ENCODE data around the gene MYH11. TPM values are rescaled to one million over a fixed set of nuclear protein-coding genes. Genes with fewer than 3 reads are reported as not detected.

MYH11 gene
- total RNA-seq, 1 donor from 2014 or later, result 14.0 TPM

GRCh38 chr16:15772579-15773293, 84.1 kb downstream of the MYH11 start:
- DNase-seq (no peak), ATAC-seq (ENCODE audit: poor library complexity) (no peak)
- intact Hi-C loops (cut with DNase I), result no loop called here

- intact Hi-C loops (cut with DNase I), result no loop called here
- no peak for ATAC-seq (ENCODE audit: poor library complexity)
These were observed 85.1 kb downstream of the MYH11 start for GRCh38 chr16:15771694-15772093.

GRCh38 chr16:15770512-15770911, 86.3 kb downstream of the MYH11 start:
- DNase-seq, result no peak
- intact Hi-C loops (cut with DNase I), result no loop called here
- ATAC-seq (ENCODE audit: poor library complexity), result no peak

More at GRCh38 chr16:15771694-15772093, 85.1 kb downstream of the MYH11 start:
- DNase-seq, result no peak

GRCh38 chr16:15770107-15770506, 86.7 kb downstream of the MYH11 start:
- DNase-seq, result no peak

DNA sequence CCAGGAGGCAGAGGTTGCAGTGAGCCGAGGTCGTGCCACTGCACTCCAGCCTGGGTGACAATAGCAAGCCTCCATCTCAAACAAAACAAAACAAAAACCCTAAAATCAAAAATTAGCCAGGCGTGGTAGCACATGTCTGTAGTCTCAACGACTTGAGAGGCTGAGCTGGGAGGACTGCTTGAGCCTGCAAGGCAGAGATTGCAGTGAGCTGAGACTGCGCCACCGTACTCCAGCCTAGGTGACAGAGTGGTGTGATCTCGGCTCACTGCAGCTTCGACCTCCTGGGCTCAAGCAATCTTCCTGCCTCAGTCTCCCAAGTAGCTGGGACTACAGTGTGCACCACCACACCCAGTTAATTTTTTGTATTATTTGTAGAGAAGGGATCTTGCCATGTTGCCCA, 87.6 kb downstream of the MYH11 start:
- no peak for DNase-seq
- ATAC-seq (ENCODE audit: poor library complexity), result no peak
- intact Hi-C loops (cut with DNase I), result loop anchor here (5.0 kb wide), 3 partner anchors 53 to 428 kb away; no protein-coding TSS in a partner anchor

More at GRCh38 chr16:15770107-15770506, 86.7 kb downstream of the MYH11 start:
- no peak for ATAC-seq (ENCODE audit: poor library complexity)
- intact Hi-C loops (cut with DNase I), result no loop called here

DNA sequence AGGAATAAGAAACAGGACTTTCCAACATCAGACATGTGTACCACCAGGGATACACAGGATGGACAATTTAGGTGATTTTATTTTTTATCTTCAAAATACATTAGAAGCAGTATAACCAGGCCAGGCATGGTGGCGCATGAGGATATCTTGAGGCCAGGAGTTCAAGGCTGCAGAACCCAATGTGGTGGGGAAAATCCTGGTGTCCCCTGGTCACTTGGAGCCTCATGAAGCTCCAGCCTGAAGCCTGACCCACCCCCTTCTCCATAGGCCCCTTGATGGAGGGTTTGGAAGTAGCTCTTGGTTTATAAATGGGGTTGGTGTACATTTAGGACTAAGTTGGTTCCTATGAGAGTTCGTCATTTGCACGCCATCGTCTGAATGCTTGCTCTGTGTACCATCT, 88.6 kb downstream of the MYH11 start:
- no peak for DNase-seq
- ATAC-seq (ENCODE audit: poor library complexity), result no peak
- intact Hi-C loops (cut with DNase I), result loop anchor here (5.0 kb wide), 3 partner anchors 54 to 429 kb away; no protein-coding TSS in a partner anchor

GRCh38 chr16:15766918-15767317, 89.9 kb downstream of the MYH11 start:
- intact Hi-C loops (cut with DNase I), result loop anchor here (5.0 kb wide), 3 partner anchors 55 to 430 kb away; no protein-coding TSS in a partner anchor
- ATAC-seq (ENCODE audit: poor library complexity) (no peak), DNase-seq (no peak)

GRCh38 chr16:15765880-15766279, 90.9 kb downstream of the MYH11 start:
- intact Hi-C loops (cut with DNase I), result loop anchor here (5.0 kb wide), 3 partner anchors 56 to 431 kb away; no protein-coding TSS in a partner anchor
- ATAC-seq (ENCODE audit: poor library complexity), result peak; percentile 92
- DNase-seq, result no peak

DNA sequence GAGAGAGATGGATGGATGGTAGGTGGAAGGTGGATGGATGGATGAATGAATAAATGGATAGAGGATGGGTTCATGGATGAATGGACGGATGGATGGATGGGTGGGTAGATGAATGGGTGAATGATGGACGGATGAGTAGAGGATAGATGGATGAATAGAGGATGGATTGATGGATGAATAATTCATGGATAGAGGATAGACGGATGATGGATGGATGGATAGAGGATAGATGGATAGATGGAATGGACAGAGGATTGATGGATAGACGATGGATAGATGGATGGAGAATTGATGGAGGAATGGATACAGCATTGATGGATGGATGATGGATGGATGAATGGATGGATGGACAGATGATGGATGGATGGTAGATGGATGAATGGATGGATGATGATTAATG, 91.7 kb downstream of the MYH11 start:
- no peak for ATAC-seq (ENCODE audit: poor library complexity)
- DNase-seq, result no peak
- intact Hi-C loops (cut with DNase I), result loop anchor here (5.0 kb wide), 3 partner anchors 57 to 432 kb away; no protein-coding TSS in a partner anchor

- no peak for DNase-seq
- ATAC-seq (ENCODE audit: poor library complexity), result no peak
- intact Hi-C loops (cut with DNase I), result no loop called here
These were observed 92.7 kb downstream of the MYH11 start for GRCh38 chr16:15764112-15764511.

DNA sequence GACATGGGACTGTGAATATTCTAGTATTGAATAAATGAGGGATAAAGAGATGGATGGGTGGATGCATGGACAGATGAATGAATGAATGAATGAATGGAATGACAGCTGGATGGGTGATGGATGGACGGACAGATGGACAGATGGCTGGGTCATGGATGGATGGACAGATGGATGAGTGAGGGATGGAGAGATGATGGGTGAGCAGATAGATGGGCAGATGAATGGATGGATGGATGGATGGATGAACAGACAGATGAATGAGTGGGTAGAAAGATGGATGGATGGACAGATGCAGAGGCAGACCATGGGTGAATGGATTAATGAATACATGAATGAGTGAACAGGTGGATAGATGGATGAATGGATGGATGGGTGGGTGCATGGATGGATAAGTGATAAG, 96.7 kb downstream of the MYH11 start:
- ATAC-seq (ENCODE audit: poor library complexity), result no peak

DNA sequence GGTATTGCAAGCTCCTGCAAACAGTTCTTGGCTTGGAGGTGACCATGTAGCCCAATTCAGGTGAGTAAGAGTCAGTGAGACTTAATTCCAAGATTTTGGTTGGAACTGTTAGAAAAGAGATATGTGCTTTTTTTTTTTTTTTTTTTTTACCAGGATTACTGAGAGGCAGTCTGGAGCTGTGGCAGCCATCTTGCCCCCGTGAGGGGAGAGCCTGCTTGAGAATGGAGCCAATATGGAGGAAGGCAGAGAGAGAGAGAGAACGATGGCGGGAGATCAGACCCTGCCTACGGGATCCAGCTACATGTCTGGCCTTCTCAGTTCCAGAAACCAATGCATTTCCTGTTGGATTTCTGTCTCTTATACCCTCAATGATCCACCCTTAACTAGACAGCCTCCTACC, 97.8 kb downstream of the MYH11 start:
- DNase-seq, result no peak
- intact Hi-C loops (cut with DNase I), result no loop called here
- ATAC-seq (ENCODE audit: poor library complexity), result no peak

More for the DNA sequence above, 96.7 kb downstream of the MYH11 start:
- DNase-seq, result no peak
- intact Hi-C loops (cut with DNase I), result no loop called here

DNA sequence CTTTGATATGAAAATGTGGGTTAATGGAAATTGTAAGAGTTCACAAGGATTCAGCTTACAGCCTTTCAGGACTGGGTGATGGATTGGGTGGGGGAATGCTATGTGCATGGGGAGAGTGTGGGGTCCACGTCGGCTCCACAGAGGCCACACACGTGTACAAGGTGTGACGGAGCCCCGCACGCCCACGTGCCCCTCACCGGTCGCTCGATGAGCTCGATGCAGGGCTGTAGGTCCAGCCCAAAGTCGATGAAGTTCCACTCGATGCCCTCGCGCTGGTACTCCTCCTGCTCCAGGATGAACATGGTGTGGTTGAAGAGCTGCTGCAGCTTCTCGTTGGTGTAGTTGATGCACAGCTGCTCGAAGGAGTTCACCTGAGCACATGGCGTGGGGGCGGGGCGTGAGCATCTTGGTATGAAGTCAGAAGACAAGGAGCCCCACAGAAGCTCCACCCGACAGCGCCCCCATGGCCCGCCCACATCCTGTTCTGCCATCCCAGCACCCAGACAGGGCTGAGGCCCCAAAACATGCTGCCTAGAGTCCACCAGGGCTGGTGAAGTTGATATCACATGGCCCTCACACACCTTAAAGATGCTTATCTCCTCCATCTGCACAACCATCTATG, 99.1 kb downstream of the MYH11 start:
- ATAC-seq (ENCODE audit: poor library complexity), result no peak
- no peak for DNase-seq
- intact Hi-C loops (cut with DNase I), result no loop called here

- intact Hi-C loops (cut with DNase I), result no loop called here
- no peak for ATAC-seq (ENCODE audit: poor library complexity)
- no peak for DNase-seq
These were observed 99.8 kb downstream of the MYH11 start for GRCh38 chr16:15757077-15757386.

GRCh38 chr16:15754821-15755534, 101.8 kb downstream of the MYH11 start:
- no peak for ATAC-seq (ENCODE audit: poor library complexity)
- DNase-seq, result no peak
- intact Hi-C loops (cut with DNase I), result no loop called here

DNA sequence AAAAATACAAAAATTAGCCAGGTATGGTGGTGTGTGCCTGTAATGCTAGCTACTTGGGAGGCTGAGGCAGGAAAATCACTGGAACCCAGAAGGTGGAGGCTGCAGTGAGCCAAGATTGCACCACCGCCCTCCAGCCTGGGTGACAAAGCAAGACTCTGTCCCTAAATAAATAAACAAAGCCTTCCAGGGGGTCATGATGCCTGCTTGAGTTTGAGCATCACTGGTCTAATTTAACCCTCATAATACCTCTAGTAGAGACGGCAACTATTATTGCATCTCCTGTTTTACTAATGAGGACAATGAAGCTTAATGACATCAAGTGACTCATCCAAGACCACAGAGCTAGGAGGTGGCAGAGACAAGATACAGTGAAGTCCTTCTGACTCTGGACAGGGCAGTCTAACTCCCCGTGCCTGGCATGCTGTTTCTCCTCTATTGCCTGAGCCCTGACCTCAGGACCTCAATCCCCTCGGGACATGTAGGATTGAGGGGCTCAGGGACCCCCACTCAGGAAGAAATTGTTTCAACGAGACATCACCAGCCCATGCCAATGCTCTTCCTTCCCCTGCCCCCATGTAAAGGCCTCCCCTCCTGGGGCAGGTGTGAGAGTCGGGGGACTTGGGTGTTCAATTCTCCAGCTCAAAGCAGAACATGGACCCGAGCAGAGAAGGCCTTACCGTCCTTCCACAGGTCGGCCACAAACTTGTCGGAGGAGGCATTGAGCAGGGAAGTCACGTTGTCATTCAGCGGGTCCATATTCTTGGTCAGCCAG, 103.9 kb downstream of the MYH11 start:
- no peak for ATAC-seq (ENCODE audit: poor library complexity)
- intact Hi-C loops (cut with DNase I), result no loop called here
- DNase-seq, result no peak

- no peak for ATAC-seq (ENCODE audit: poor library complexity)
- DNase-seq, result no peak
- intact Hi-C loops (cut with DNase I), result no loop called here
These were observed 104.9 kb downstream of the MYH11 start for GRCh38 chr16:15751940-15752339.

- no peak for DNase-seq
- no peak for ATAC-seq (ENCODE audit: poor library complexity)
- intact Hi-C loops (cut with DNase I), result no loop called here
These were observed 106.8 kb downstream of the MYH11 start for GRCh38 chr16:15749985-15750384.

- intact Hi-C loops (cut with DNase I), result no loop called here
- ATAC-seq (ENCODE audit: poor library complexity) (no peak), DNase-seq (no peak)
These were observed 107.5 kb downstream of the MYH11 start for GRCh38 chr16:15749371-15749770.
